CD4-positive, alpha-beta T cell treated with Interleukin-21 for 1 hour (primary cell): ENCODE measurements around the gene ASB18.
"Not testable (repeated sequence)": the region's sequence is repeated elsewhere in the genome, so short reads cannot be mapped to it uniquely, and the experiment has no call there.

ENCODE experiments used
- DNase-seq: peaks from one replicate; pipeline ENCODE4 v3.0.0-alpha.2; 2020

Gene ASB18

DNA sequence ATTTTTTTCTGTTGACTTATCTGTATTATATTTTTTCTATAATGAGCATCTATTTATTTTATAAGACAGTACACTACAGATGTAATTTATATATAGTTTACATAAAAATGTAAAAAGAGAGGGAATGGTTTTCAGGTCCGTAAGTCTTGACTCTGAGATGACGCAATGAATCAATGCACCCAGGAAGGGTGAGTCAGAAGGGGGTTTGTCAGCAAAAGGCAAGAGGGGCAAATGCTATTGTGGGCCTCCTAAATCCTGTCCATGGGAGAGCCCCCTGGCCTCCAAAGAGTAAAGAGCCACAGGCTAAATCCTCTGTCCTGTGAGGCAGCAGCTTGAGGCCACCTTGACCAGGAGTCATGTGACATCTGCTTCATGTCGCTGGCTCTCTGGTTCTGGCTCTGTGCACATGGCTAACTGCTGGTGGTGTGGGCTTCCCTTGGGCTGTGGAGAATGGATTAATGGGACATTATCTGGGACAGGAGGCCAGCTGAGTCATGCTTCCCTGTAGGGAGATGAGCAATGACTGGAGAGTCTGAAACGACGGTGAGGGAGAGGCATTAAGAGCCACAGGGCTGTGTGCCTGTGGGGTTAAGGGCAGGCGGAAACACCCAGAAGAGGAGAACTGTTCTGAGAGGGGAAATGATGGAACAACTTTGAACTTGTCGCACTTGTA is 22.8 kb upstream of the ASB18 start:
- DNase-seq = no peak

DNA sequence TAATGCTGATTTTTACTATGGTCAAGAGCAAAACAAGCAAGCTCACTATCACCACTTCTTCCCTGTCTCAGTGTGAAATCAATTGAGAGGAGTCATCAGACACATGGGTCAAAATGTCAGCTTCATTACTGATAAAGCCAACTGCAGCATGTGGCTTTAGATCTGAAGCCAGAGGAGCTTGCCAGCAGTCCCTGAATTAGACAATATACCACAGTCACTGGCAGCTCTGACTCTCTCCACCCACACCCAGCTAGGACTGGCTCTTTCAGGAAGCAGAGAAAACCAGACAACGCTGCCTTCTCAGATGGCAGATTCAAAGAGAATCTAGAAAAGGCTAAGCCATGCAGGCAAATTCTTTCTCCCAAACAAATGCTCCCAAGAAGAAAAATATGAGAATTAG is 20.0 kb upstream of the ASB18 start:
- DNase-seq = no peak

DNA sequence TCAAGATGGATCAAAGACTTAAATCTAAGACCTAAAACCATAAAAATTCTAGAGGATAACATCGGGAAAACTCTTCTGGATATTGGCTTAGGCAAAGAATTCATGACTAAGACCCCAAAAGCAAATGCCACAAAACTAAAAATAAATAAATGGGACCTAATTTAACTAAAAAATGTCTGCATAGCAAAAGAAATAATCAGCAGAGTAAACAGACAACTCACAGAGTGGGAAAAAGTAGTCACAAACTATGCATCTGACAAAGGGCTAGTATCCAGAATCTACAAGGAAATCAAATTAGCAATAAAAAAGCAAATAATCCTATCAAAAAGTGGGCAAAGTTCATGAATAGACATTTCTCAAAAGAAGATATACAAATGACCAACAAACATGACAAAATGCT is 18.2 kb upstream of the ASB18 start:
- DNase-seq = no peak

DNA sequence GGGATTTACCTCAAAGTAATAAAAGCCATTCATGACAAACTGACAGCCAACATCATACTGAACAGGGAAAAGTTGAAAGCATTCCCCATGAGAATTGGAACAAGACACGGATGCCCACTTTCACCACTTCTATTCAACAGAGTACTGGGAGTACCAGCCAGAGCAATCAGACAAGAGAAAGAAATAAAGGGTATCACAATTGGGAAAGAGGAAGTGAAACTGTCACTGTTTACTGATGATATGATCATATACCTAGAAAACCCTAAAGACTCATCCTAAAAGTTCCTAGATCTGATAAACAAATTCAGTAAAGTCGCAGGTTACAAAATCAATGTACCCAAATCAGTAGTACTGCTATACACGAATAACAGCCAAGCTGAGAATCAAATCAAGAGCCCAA is 17.2 kb upstream of the ASB18 start:
- no peak for DNase-seq

- no peak for DNase-seq
Measured at GRCh38 chr2:236273126-236273525, 8.9 kb upstream of the ASB18 start.

- DNase-seq = no peak
Measured at GRCh38 chr2:236271851-236272250, 7.6 kb upstream of the ASB18 start.

DNA sequence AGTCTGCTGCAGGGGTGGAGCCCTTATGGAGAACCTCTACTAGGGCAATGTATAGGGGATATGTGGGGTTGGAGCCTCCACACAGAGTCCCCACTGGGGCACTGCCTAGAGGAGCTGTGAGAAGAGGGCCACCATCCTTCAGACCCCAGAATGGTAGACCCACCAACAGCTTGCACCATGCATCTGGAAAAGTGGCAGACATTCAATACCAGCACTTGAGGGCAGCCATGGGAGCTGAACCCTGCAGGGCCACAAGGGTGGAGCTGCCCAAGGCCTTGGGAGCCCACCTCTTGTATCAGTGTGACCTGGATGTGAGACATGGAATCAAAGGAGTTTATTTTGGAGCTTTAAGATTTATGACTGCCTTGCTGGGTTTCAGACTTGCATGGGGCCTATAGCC is 5.7 kb upstream of the ASB18 start:
- not testable (repeated sequence) for DNase-seq

DNA sequence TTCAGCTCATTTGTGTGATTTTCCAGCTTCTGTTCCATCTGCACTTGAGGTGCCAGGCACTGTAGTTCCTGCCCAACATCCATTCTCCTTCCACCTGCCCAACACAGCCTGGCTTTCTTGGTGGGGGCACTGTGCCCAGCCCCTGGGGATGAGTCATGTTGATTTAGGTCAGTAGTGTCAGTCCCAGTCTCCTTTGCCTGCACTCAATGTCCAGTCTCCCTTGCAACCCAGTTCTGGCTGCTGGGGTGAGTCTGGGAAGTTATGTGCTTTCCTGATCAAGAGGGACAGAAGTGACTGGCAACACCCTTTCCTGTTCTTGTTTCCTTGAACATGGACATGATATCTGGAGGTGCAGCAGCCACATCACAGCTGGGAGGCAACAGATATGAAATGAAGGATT is 1.5 kb upstream of the ASB18 start:
- DNase-seq = no peak

DNA sequence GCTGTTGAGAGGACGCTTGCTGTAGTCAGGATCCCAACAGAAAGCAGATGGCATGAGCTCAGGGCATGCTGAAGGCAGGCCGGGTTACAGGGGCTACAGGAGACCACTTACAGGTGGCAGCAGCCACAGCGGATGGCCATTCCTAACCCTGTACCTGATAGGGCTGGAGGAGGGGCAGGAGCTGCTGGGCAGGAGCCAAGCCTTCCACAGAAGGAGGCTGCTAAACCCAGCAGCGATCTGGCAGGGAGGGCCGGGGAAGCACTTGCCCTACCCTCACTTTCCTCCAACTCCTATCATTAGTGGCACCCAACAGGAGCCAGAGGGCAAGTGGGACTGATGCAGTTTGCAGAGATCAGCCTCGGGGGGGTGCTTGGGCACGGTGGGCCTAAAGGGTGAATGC is 2.0 kb downstream of the ASB18 start:
- DNase-seq = no peak

DNA sequence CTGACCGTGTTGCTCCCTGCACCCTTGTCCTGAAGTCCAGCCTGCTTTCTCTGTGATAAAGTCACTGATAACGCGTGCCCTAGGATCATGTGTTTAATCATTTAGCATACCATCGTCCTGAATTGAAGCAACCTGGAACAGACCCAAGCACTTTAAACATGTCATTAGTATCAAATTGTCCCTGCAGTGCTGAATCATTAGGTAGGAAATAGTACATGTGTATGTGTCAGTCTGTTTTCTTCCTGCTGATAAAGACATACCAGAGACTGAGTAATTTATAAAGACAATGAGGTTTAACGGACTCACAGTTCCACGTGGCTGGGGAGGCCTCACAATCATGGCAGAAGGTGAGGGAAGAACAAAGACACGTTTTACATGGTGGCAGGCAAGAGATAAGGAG is 2.8 kb downstream of the ASB18 start:
- no peak for DNase-seq

DNA sequence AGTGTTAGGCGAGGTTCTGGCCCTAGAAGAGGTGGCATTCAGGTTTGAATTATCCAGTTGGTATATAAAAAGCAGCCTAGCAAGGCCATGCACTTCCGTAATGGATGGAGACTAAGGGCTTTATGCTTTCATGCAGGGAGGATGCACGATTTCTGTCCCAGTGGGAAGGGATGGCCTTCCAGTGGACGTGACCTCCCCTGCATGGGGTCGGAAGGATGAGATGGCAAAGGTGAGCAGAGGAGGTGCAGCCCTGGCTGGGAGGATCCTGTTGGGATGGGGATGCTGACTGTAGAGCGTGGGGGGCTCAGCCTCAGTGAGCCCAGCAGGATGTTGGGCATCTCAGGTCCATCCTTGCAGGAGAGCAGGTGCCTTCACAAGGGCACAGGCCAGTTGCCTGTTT is 4.8 kb downstream of the ASB18 start:
- DNase-seq = no peak

- DNase-seq = no peak
Measured at GRCh38 chr2:236257575-236257974, 6.6 kb downstream of the ASB18 start.

DNA sequence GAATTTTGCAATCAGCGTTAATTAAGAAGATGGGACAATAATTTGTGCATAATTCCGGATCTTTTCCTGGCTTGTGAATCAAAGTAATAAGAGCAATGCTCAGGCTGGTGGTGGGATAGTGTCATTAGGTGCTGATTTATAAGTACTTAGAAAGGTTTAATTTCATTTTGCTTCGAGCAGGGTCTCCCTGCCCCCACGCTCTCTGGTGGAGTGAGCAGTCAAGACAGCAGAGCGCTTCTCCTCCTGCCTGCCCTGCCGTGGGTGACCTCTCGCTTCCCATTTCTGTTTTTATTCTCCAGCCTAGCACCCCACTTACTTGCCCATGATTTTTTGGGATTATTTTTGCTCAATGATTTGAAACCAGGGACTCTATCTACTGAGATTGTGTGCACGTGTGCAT is 7.1 kb downstream of the ASB18 start:
- no peak for DNase-seq

GRCh38 chr2:236256366-236256985 is 7.7 kb downstream of the ASB18 start:
- no peak for DNase-seq

DNA sequence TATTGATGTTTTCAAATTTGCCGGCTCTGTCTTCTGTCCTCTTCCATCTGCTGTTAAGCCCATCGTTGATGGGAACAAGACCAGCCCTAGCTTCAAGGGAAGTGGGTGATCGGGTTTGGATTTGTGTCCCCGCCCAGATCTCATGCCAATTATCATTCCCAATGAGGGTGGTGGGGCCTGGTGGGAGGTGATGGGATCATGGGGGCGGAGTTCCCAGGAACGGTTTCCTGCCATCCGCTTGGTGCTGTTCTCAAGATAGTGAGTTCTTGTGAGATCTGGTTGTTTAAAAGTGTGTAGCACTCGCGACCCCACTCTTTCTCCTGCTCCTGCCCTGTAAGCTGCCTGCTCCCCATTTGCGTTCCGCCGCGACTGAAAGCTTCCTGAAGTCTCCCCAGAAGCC is 9.5 kb downstream of the ASB18 start:
- DNase-seq = no peak

DNA sequence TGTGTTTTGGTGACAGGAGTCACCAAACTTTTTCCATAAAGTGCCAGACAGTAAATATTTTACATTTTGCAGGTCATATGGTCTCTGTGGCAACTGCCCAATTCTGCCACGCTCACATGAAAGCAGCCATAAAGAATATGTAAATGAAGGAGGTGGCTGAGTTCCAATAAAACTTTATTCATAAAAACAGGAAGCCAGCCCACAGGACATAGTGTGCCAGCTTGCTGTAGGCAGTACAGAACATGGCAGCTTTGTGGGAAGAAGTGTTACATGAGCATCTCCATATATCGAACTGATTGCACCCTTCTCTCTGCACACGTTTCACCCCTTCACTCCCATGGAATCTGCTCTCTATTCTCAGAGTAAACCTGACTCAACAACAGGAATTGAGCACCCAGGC is 10.2 kb downstream of the ASB18 start:
- DNase-seq = no peak

- no peak for DNase-seq
Measured at GRCh38 chr2:236252602-236253001, 11.6 kb downstream of the ASB18 start.

DNA sequence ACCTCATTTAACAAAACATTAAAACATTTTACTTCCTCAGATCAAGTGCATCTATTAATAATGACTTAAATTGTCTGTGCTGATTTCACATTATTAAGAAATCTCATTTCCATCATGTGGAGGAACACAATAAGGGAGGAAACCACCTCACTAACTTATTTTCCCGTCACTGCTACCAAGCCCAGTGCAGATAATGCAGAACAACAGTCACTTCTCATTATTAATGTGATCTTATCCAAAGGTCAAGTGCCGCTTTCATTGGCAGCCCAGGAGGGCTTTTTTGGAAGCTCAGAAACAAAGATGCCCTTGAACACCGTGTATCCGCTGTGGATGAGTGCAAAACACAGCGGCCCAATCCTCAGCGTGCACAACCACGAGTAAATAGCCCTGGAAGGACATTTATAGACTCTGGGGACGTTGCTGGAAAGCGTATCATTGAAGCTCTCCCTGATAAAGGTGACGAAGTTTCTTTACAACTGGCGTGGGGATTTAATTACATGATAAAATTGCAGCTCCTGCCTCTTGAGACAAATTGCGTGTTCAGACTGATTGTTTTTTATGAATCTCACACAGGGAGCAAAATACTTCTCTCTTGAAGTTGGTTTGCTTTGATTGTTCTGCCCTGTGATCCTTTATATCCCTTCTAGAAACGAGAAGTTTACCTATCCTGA is 13.2 kb downstream of the ASB18 start:
- DNase-seq = no peak

DNA sequence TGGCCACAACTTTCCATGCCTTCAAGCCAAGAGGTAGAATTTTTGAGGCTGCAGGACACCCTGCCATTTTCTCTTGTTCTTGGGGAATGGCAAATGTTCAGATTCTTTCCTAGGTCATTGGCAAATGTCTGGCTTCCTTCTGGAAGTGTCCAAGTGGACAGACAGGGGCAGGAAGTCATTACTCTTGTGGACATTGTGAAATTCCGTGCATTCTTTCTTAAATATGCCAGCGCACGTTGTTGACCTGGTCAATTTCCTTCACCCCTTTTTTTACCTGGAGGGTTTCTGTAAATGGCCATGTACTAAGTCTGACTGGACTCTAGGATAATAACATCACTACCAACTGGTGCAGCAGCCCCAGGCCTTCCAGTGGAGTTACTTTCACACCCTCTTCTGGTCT is 13.9 kb downstream of the ASB18 start:
- no peak for DNase-seq

DNA sequence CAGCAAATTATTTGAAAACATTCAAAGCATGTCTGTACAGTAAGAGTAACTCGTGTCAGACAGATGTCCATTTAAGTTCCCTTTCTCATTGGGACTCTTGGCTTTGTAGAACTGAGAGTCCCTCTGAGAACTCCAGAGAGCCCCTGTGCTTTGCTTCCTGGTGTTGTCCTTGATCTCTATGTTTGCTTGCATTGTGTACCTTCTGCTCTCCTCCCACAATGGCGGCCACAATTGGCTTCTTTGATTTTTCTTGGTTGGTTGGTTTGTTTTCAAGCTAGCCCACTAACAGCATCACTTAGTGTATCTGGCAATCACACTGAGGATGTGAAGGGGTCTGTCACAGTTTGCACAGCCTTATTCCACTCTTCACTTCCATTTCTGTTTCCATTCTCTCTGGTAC is 15.1 kb downstream of the ASB18 start:
- no peak for DNase-seq

- DNase-seq = no peak
Measured at GRCh38 chr2:236246711-236247246, 17.4 kb downstream of the ASB18 start.

- DNase-seq = no peak
Measured at GRCh38 chr2:236244256-236244655, 19.9 kb downstream of the ASB18 start.

DNA sequence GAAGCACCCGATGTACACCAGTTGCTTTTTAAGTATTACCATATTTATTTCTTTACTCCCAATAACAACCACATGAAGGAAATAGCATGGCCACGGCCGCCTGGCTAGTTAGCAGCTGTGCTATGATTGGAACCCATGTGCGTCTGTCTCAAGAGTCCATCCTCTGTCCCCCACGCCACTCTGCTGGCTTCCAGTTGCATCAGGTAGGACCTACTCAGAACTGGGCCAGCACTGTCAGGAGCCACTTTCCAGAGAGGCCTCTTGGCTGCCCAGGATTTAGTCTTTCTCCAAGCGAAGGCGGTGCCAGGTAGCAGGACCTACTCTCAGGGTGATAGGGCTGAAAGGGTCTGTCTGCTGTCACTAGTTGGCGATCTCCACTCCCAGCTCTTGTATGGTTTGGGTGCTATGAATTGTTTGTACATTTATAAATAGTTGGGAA is 22.1 kb downstream of the ASB18 start:
- no peak for DNase-seq
